CD14-positive monocyte (primary cell): ENCODE results near the gene RSPO1. TPM values are rescaled to one million over a fixed set of nuclear protein-coding genes. Genes with fewer than 3 reads are reported as not detected.

Source experiments
- DNase-seq, 3 donors: peaks; one replicate each; pipeline ENCODE4 v3.0.0-alpha.2; 2011 to 2022
- H2AFZ ChIP-seq: 2 replicates; pipeline ENCODE4 v1.6.0; 2012; ENCODE audit warnings: mild to moderate bottlenecking, low read depth, low read length, inconsistent platforms; ENCODE audit not compliant: insufficient read depth, poor library complexity, severe bottlenecking
- H3K27ac ChIP-seq, 2 donors: 1 replicate in 1 of 2; 2 replicates in 1 of 2; pipeline ENCODE4 v1.5.1; 2012 to 2013; ENCODE audit warnings: low read length in 2 of 2, control low read depth in 1 of 2, inconsistent platforms in 1 of 2, low read depth in 1 of 2, mild to moderate bottlenecking in 1 of 2
- H3K27me3 ChIP-seq, 2 donors: one replicate each; pipeline versions ENCODE4 v1.6.0 to v1.6.1; 2011 to 2013; ENCODE audit warnings: low read length in 2 of 2; ENCODE audit not compliant: control insufficient read depth in 2 of 2, insufficient read depth in 2 of 2
- H3K36me3 ChIP-seq, 2 donors: replicated peaks in 1 of 2; 1 replicate in 1 of 2; 2 replicates in 1 of 2; pipeline versions ENCODE4 v1.5.1 to v1.6.1; 2012 to 2013; ENCODE audit warnings: low read length in 2 of 2, control low read depth in 1 of 2, inconsistent platforms in 1 of 2, mild to moderate bottlenecking in 1 of 2; ENCODE audit not compliant: insufficient read depth in 2 of 2, control insufficient read depth in 1 of 2
- H3K4me1 ChIP-seq, 2 donors: 1 replicate in 1 of 2; 2 replicates in 1 of 2; pipeline versions ENCODE4 v1.5.1 to v1.6.1; 2012 to 2013; ENCODE audit warnings: low read length in 2 of 2, control low read depth in 1 of 2, inconsistent platforms in 1 of 2, mild to moderate bottlenecking in 1 of 2, moderate library complexity in 1 of 2; ENCODE audit not compliant: insufficient read depth in 2 of 2, control insufficient read depth in 1 of 2
- H3K4me2 ChIP-seq: replicated peaks from 2 replicates; pipeline ENCODE3; 2012; ENCODE audit warnings: low read length, moderate library complexity, mild to moderate bottlenecking; ENCODE audit not compliant: poor library complexity, severe bottlenecking; ENCODE audit errors: extremely low read depth
- H3K4me3 ChIP-seq, 3 experiments: fragments of 200-600 bp in 1 of 3; sonication (generic) in 1 of 3; replicated peaks in 1 of 3; 1 replicate in 2 of 3; 2 replicates in 1 of 3; pipeline ENCODE4 v1.5.1; 2011 to 2013; ENCODE audit warnings: low read length in 3 of 3, mild to moderate bottlenecking in 3 of 3, control low read depth in 2 of 3, low read depth in 2 of 3, inconsistent platforms in 1 of 3, moderate library complexity in 1 of 3
- H3K79me2 ChIP-seq: 2 replicates; pipeline ENCODE4 v1.6.0; 2012; ENCODE audit warnings: mild to moderate bottlenecking, control low read depth, inconsistent platforms, low read length, moderate library complexity; ENCODE audit not compliant: insufficient read depth
- H3K9ac ChIP-seq: 2 replicates; pipeline ENCODE4 v1.6.0; 2017; ENCODE audit warnings: low read length, mild to moderate bottlenecking; ENCODE audit not compliant: insufficient read depth, poor library complexity, severe bottlenecking
- H3K9me3 ChIP-seq, 2 donors: replicated peaks in 1 of 2; 1 replicate in 1 of 2; 2 replicates in 1 of 2; pipeline versions ENCODE4 v1.5.1 to v1.6.1; 2012 to 2013; ENCODE audit warnings: low read length in 2 of 2, control low read depth in 1 of 2; ENCODE audit not compliant: control insufficient read depth in 1 of 2, insufficient read depth in 1 of 2
- H4K20me1 ChIP-seq: 2 replicates; pipeline ENCODE4 v1.6.0; 2012; ENCODE audit warnings: mild to moderate bottlenecking, low read length, control low read depth, moderate library complexity; ENCODE audit not compliant: insufficient read depth
- H3K27ac Mint-ChIP-seq, 7 donors: one replicate each; pipeline ENCODE4 v1.8.0; 2020; ENCODE audit warnings: mild to moderate bottlenecking in 7 of 7, mixed read lengths in 7 of 7, moderate library complexity in 6 of 7, inconsistent platforms in 2 of 7
- H3K27me3 Mint-ChIP-seq, 3 donors: one replicate each; pipeline ENCODE4 v1.8.0; 2021 to 2022; ENCODE audit warnings: low read depth in 3 of 3, mild to moderate bottlenecking in 3 of 3, mixed read lengths in 3 of 3, moderate library complexity in 3 of 3, inconsistent platforms in 1 of 3
- H3K36me3 Mint-ChIP-seq, 2 donors: one replicate each; pipeline ENCODE4 v1.8.0; 2020; ENCODE audit warnings: mixed read lengths in 2 of 2, inconsistent platforms in 1 of 2, mild to moderate bottlenecking in 1 of 2
- H3K4me1 Mint-ChIP-seq: one replicate; pipeline ENCODE4 v1.8.0; 2020; ENCODE audit warnings: mild to moderate bottlenecking, mixed read lengths
- H3K4me3 Mint-ChIP-seq, 2 donors: one replicate each; pipeline ENCODE4 v1.8.0; 2020; ENCODE audit warnings: mild to moderate bottlenecking in 2 of 2, mixed read lengths in 2 of 2, moderate library complexity in 1 of 2
- H3K9me3 Mint-ChIP-seq, 7 donors: one replicate each; pipeline ENCODE4 v1.8.0; 2020 to 2022; ENCODE audit warnings: mixed read lengths in 7 of 7, mild to moderate bottlenecking in 6 of 7, moderate library complexity in 6 of 7, inconsistent platforms in 2 of 7
- WGBS: methylation state at CpG from one replicate; pipeline ENCODE4 v1.1.5; 2013; ENCODE audit warnings: missing lambda C conversion rate; ENCODE audit not compliant: insufficient coverage; 5-methylcytosine and 5-hydroxymethylcytosine counted together
- intact Hi-C, 2 donors: fragments of 100-400 bp; cut with micrococcal nuclease; formaldehyde crosslinking; loops; one replicate each; pipeline versions ENCODE4 v1.15.0 to v1.15.1; 2023
- polyA plus RNA-seq, 3 donors: library from polyadenylated mRNA; depleted of rRNA in 1 of 3; unstranded in 2 of 3; stranded (reverse) in 1 of 3; fragments of 300-500 nt in 2 of 3; fragments of >200 nt in 1 of 3; fragmentation: Illumina TruSeq in 2 of 3; gene quantifications; 1 replicate in 2 of 3; 2 replicates in 1 of 3; pipeline ENCODE4 v1.2.3, GENCODE V29; 2012 to 2021
- TF ChIP-seq, protein P1 (sequence below): fragments of 200-600 bp; IDR thresholded peaks from one replicate; pipeline ENCODE4 v1.8.0; 2022; ENCODE audit warnings: antibody characterized with exemption, mild to moderate bottlenecking

RSPO1 gene
- polyA plus RNA-seq, 3 donors = not detected

DNA sequence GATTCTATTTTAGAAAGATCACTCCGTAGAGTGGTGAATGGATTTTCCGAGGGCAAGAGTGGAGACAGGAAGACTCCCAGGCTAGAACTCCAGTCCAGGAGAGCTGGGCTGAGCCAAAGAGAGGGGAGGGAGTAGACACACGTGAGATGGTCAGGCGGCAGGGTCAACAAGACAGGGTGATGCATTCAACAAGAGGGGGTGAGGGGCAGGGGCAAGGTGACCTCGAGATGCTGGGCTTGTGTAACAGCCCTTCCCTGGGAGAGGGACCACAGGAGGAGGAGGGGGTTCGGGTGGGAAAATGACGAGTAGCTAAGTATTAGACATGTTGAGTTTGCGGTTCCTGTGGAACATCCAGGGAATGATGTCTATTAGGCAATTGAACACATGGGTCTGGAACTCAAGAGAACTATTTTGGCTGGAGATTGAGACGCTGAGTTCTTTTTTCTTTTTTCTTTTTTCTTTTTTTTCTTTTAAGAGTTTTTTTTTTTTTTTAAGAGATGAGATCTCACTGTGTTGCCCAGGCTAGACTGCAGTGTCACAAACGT, 13.3 kb downstream of the RSPO1 start:
- intact Hi-C loops = no loop called here
- TF ChIP-seq, protein P1, sequence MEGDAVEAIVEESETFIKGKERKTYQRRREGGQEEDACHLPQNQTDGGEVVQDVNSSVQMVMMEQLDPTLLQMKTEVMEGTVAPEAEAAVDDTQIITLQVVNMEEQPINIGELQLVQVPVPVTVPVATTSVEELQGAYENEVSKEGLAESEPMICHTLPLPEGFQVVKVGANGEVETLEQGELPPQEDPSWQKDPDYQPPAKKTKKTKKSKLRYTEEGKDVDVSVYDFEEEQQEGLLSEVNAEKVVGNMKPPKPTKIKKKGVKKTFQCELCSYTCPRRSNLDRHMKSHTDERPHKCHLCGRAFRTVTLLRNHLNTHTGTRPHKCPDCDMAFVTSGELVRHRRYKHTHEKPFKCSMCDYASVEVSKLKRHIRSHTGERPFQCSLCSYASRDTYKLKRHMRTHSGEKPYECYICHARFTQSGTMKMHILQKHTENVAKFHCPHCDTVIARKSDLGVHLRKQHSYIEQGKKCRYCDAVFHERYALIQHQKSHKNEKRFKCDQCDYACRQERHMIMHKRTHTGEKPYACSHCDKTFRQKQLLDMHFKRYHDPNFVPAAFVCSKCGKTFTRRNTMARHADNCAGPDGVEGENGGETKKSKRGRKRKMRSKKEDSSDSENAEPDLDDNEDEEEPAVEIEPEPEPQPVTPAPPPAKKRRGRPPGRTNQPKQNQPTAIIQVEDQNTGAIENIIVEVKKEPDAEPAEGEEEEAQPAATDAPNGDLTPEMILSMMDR = no peak
- no peaks in the 10 kb centered on the region for H3K4me1 Mint-ChIP-seq
- DNase-seq = no peak
- peaks cover 20 to 34% (median 33%) of the 10 kb centered on the region in 3 donors for H3K27me3 Mint-ChIP-seq
- no peak overlapping the region for H3K4me3 ChIP-seq
- whole genome bisulfite sequencing = 65% methylated on average over 8 of the region's 10 CpGs
- H3K4me2 ChIP-seq = no peak overlapping the region
- H3K27ac ChIP-seq = no peak overlapping the region
- no peak overlapping the region for H2AFZ ChIP-seq
- H3K36me3 Mint-ChIP-seq = no peaks in the 10 kb centered on the region
- no peak overlapping the region for H3K4me3 Mint-ChIP-seq
- H4K20me1 ChIP-seq = no peaks in the 10 kb centered on the region
- no peaks in the 10 kb centered on the region for H3K9me3 ChIP-seq
- H3K9me3 Mint-ChIP-seq = no peaks in the 10 kb centered on the region
- H3K27ac Mint-ChIP-seq = no peak overlapping the region
- no peaks in the 10 kb centered on the region for H3K36me3 ChIP-seq
- H3K4me1 ChIP-seq = no peaks in the 10 kb centered on the region
- H3K27me3 ChIP-seq = peaks cover 0 to 13% of the 10 kb centered on the region in 2 donors
- H3K9ac ChIP-seq = no peak overlapping the region
- no peaks in the 10 kb centered on the region for H3K79me2 ChIP-seq

DNA sequence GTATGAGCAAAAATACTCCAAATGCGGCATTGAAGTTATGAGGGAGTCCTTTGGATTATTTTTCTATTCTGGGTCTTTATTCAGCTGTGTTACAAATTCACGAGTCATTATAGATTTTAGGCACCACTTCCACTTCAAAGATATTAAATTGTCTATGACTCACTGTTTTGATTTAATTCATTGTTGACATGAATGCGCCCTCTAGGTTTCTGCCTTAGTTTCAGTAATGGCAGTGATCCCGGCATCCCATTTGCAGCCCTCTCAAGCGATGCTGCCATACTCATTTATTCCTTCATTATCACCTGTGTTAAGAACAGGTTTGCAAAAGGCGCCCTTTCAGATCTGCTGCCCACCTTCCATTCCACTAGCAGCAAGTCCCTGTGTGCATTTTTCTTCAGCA, 14.0 kb downstream of the RSPO1 start:
- Mint-ChIP-seq H3K27ac (no peak overlapping the region), H3K36me3 (no peaks in the 10 kb centered on the region), H3K4me1 (no peaks in the 10 kb centered on the region), H3K27me3 (peaks cover 24 to 36% (median 33%) of the 10 kb centered on the region in 3 donors), H3K4me3 (no peak overlapping the region), H3K9me3 (no peaks in the 10 kb centered on the region)
- H4K20me1 ChIP-seq = no peaks in the 10 kb centered on the region
- intact Hi-C loops = no loop called here
- no peak overlapping the region for H3K27ac ChIP-seq
- 85% methylated on average over 4 of the region's 6 CpGs for WGBS
- H3K4me3 ChIP-seq = no peak overlapping the region
- H3K36me3 ChIP-seq = no peaks in the 10 kb centered on the region
- no peaks in the 10 kb centered on the region for H3K79me2 ChIP-seq
- no peak overlapping the region for H3K4me2 ChIP-seq
- no peak overlapping the region for H2AFZ ChIP-seq
- H3K9ac ChIP-seq = no peak overlapping the region
- TF ChIP-seq, protein P1 = no peak
- H3K4me1 ChIP-seq = no peaks in the 10 kb centered on the region
- no peak for DNase-seq
- H3K9me3 ChIP-seq = no peaks in the 10 kb centered on the region
- H3K27me3 ChIP-seq = peaks cover 0 to 13% of the 10 kb centered on the region in 2 donors
